BLaER1 (cell line): Measurements from ENCODE around the gene EDN1.
"Not testable (repeated sequence)": the region's sequence is repeated elsewhere in the genome, so short reads cannot be mapped to it uniquely, and the experiment has no call there.

Source experiments
- H3K27ac ChIP-seq: shearing (Covaris generic); formaldehyde crosslinking; 2 replicates; pipeline ENCODE4 v1.8.1; 2022
- H3K27me3 ChIP-seq: shearing (Covaris generic); formaldehyde crosslinking; 2 replicates; pipeline ENCODE4 v1.8.1; 2022
- H3K36me3 ChIP-seq: shearing (Covaris generic); formaldehyde crosslinking; 2 replicates; pipeline ENCODE4 v1.8.1; 2022
- H3K4me1 ChIP-seq: shearing (Covaris generic); formaldehyde crosslinking; 2 replicates; pipeline ENCODE4 v1.8.1; 2022
- H3K4me2 ChIP-seq: shearing (Covaris generic); formaldehyde crosslinking; 2 replicates; pipeline ENCODE4 v1.8.1; 2022
- H3K4me3 ChIP-seq: shearing (Covaris generic); formaldehyde crosslinking; 2 replicates; pipeline ENCODE4 v1.8.1; 2022
- H3K9ac ChIP-seq: shearing (Covaris generic); formaldehyde crosslinking; 2 replicates; pipeline ENCODE4 v1.8.1; 2022
- H3K9me3 ChIP-seq: shearing (Covaris generic); formaldehyde crosslinking; 2 replicates; pipeline ENCODE4 v1.8.1; 2022
- H4K20me1 ChIP-seq: shearing (Covaris generic); formaldehyde crosslinking; 2 replicates; pipeline ENCODE4 v1.8.1; 2022
- Cebpa-rat ChIP-seq: shearing (Covaris generic); IDR thresholded peaks from 2 replicates; pipeline ENCODE4 v1.8.1; 2022

EDN1 gene

GRCh38 chr6:12304487-12304886 is 14.3 kb downstream of the EDN1 start:
- Histone ChIP-seq H3K9me3 (no peaks in the 10 kb centered on the region), H3K9ac (no peak overlapping the region), H3K4me1 (no peaks in the 10 kb centered on the region), H3K4me3 (no peak overlapping the region), H3K27me3 (no peaks in the 10 kb centered on the region), H3K4me2 (no peak overlapping the region), H3K36me3 (no peaks in the 10 kb centered on the region), H3K27ac (no peak overlapping the region), H4K20me1 (no peaks in the 10 kb centered on the region)
- TF ChIP-seq Cebpa-rat = no peak

- no peaks in the 10 kb centered on the region for H3K9me3 ChIP-seq
- H3K9ac ChIP-seq = no peak overlapping the region
- H3K4me1 ChIP-seq = no peaks in the 10 kb centered on the region
- H3K4me2 ChIP-seq = no peak overlapping the region
- no peak overlapping the region for H3K4me3 ChIP-seq
- H4K20me1 ChIP-seq = no peaks in the 10 kb centered on the region
- no peaks in the 10 kb centered on the region for H3K36me3 ChIP-seq
- no peak overlapping the region for H3K27ac ChIP-seq
- no peaks in the 10 kb centered on the region for H3K27me3 ChIP-seq
- no peak for TF ChIP-seq Cebpa-rat
These were observed 18.9 kb downstream of the EDN1 start for GRCh38 chr6:12309070-12309469.

GRCh38 chr6:12311106-12311505 is 20.9 kb downstream of the EDN1 start:
- Histone ChIP-seq H3K4me3 (no peak overlapping the region), H3K9ac (no peak overlapping the region), H3K27me3 (no peaks in the 10 kb centered on the region), H3K4me2 (no peak overlapping the region), H3K4me1 (no peaks in the 10 kb centered on the region), H4K20me1 (no peaks in the 10 kb centered on the region), H3K9me3 (no peaks in the 10 kb centered on the region), H3K36me3 (no peaks in the 10 kb centered on the region), H3K27ac (no peak overlapping the region)
- no peak for TF ChIP-seq Cebpa-rat

- Histone ChIP-seq H4K20me1 (no peaks in the 10 kb centered on the region), H3K27ac (no peak overlapping the region), H3K4me1 (no peaks in the 10 kb centered on the region), H3K9me3 (no peaks in the 10 kb centered on the region), H3K36me3 (no peaks in the 10 kb centered on the region), H3K27me3 (no peaks in the 10 kb centered on the region), H3K4me3 (no peak overlapping the region), H3K4me2 (no peak overlapping the region), H3K9ac (no peak overlapping the region)
- TF ChIP-seq Cebpa-rat = no peak
These were observed 22.6 kb downstream of the EDN1 start for GRCh38 chr6:12312736-12313135.

- Histone ChIP-seq H3K9ac (no peak overlapping the region), H3K4me3 (no peak overlapping the region), H4K20me1 (no peaks in the 10 kb centered on the region), H3K27ac (no peak overlapping the region), H3K9me3 (peaks cover 4% of the 10 kb centered on the region), H3K27me3 (no peaks in the 10 kb centered on the region), H3K4me2 (no peak overlapping the region), H3K36me3 (no peaks in the 10 kb centered on the region), H3K4me1 (no peaks in the 10 kb centered on the region)
- TF ChIP-seq Cebpa-rat = no peak
These were observed 23.3 kb downstream of the EDN1 start for GRCh38 chr6:12313306-12313991.

GRCh38 chr6:12313992-12314589 is 23.9 kb downstream of the EDN1 start:
- no peaks in the 10 kb centered on the region for H3K4me1 ChIP-seq
- no peaks in the 10 kb centered on the region for H3K36me3 ChIP-seq
- H3K27ac ChIP-seq = no peak overlapping the region
- H4K20me1 ChIP-seq = no peaks in the 10 kb centered on the region
- H3K27me3 ChIP-seq = no peaks in the 10 kb centered on the region
- no peak overlapping the region for H3K4me3 ChIP-seq
- TF ChIP-seq Cebpa-rat = no peak
- H3K4me2 ChIP-seq = no peak overlapping the region
- H3K9ac ChIP-seq = no peak overlapping the region
- peaks cover 10% of the 10 kb centered on the region for H3K9me3 ChIP-seq

- no peak for TF ChIP-seq Cebpa-rat
- no peaks in the 10 kb centered on the region for H4K20me1 ChIP-seq
- H3K27ac ChIP-seq = no peak overlapping the region
These were observed 24.6 kb downstream of the EDN1 start for GRCh38 chr6:12314751-12315150.

GRCh38 chr6:12315292-12316081 is 25.3 kb downstream of the EDN1 start:
- no peak overlapping the region for H3K4me2 ChIP-seq
- H3K4me1 ChIP-seq = no peaks in the 10 kb centered on the region
- no peak overlapping the region for H3K27ac ChIP-seq
- H3K27me3 ChIP-seq = no peaks in the 10 kb centered on the region
- no peaks in the 10 kb centered on the region for H3K36me3 ChIP-seq
- no peak overlapping the region for H3K9ac ChIP-seq
- no peak overlapping the region for H3K4me3 ChIP-seq
- peaks cover 16% of the 10 kb centered on the region for H3K9me3 ChIP-seq
- no peak for TF ChIP-seq Cebpa-rat
- no peaks in the 10 kb centered on the region for H4K20me1 ChIP-seq

More at GRCh38 chr6:12314751-12315150, 24.6 kb downstream of the EDN1 start:
- H3K4me1 ChIP-seq = no peaks in the 10 kb centered on the region
- H3K27me3 ChIP-seq = no peaks in the 10 kb centered on the region
- H3K4me3 ChIP-seq = no peak overlapping the region
- no peak overlapping the region for H3K4me2 ChIP-seq
- H3K9me3 ChIP-seq = peaks cover 16% of the 10 kb centered on the region
- H3K36me3 ChIP-seq = no peaks in the 10 kb centered on the region
- H3K9ac ChIP-seq = no peak overlapping the region

GRCh38 chr6:12318749-12319148 is 28.6 kb downstream of the EDN1 start:
- Histone ChIP-seq H3K27ac (no peak overlapping the region), H3K4me3 (no peak overlapping the region), H4K20me1 (no peaks in the 10 kb centered on the region)

GRCh38 chr6:12320074-12320473 is 29.9 kb downstream of the EDN1 start:
- H3K4me2 ChIP-seq, H3K27me3 ChIP-seq, H3K27ac ChIP-seq, H3K4me1 ChIP-seq, H3K9ac ChIP-seq, H3K36me3 ChIP-seq, H4K20me1 ChIP-seq, H3K4me3 ChIP-seq: not testable (repeated sequence)
- peaks cover 16% of the 10 kb centered on the region for H3K9me3 ChIP-seq

More at GRCh38 chr6:12318749-12319148, 28.6 kb downstream of the EDN1 start:
- Histone ChIP-seq H3K36me3 (no peaks in the 10 kb centered on the region), H3K27me3 (no peaks in the 10 kb centered on the region), H3K9me3 (peaks cover 16% of the 10 kb centered on the region), H3K9ac (no peak overlapping the region), H3K4me1 (no peaks in the 10 kb centered on the region), H3K4me2 (no peak overlapping the region)
- TF ChIP-seq Cebpa-rat = no peak
